Measurements from ENCODE around the gene CHST9. TPM values are rescaled to one million over a fixed set of nuclear protein-coding genes. Genes with fewer than 3 reads are reported as not detected.
"Not testable (repeated sequence)": the region's sequence is repeated elsewhere in the genome, so short reads cannot be mapped to it uniquely, and the experiment has no call there.

CHST9 gene
- total and polyA plus RNA-seq, 7 donors: 0.12 to 3.1 (median 0.95) TPM; not detected in 1

- H3K9me3 ChIP-seq: no peaks in the 10 kb centered on the region
- no peak overlapping the region for H3K27ac ChIP-seq
- H3K27me3 ChIP-seq: no peaks in the 10 kb centered on the region
- H3K4me1 ChIP-seq: no peaks in the 10 kb centered on the region
- DNase-seq: no peak
- WGBS, 2 donors: 86 to 91% methylated on average over 1 of the region's 1 CpG
- no peaks in the 10 kb centered on the region for H3K36me3 ChIP-seq
- intact Hi-C loops (cut with DNase I): no loop called here
- TF ChIP-seq POLR2AphosphoS5 (IDR thresholded peaks at IDR 0.05): no peak
- TF ChIP-seq EP300 (IDR thresholded peaks at IDR 0.05): no peak
- no peak for TF ChIP-seq CTCF (IDR thresholded peaks at IDR 0.05)
- no peak for TF ChIP-seq POLR2A (IDR thresholded peaks at IDR 0.05)
- H3K4me3 ChIP-seq: no peak overlapping the region
Measured at GRCh38 chr18:27110319-27110718, 74.8 kb downstream of the CHST9 start.

- no peak overlapping the region for H3K4me3 ChIP-seq
- H3K27me3 ChIP-seq: no peaks in the 10 kb centered on the region
- H3K36me3 ChIP-seq: no peaks in the 10 kb centered on the region
- DNase-seq: no peak
- no peaks in the 10 kb centered on the region for H3K4me1 ChIP-seq
- no peak for TF ChIP-seq POLR2AphosphoS5 (IDR thresholded peaks at IDR 0.05)
- no peak for TF ChIP-seq POLR2A (IDR thresholded peaks at IDR 0.05)
- no peak for TF ChIP-seq CTCF (IDR thresholded peaks at IDR 0.05)
- no peak for TF ChIP-seq EP300 (IDR thresholded peaks at IDR 0.05)
- no peak overlapping the region for H3K27ac ChIP-seq
- intact Hi-C loops (cut with DNase I): no loop called here
- H3K9me3 ChIP-seq: no peaks in the 10 kb centered on the region
- 81 to 85% methylated on average over 10 of the region's 10 CpGs for WGBS, 2 donors
Measured at GRCh38 chr18:27109451-27109850, 75.7 kb downstream of the CHST9 start.

GRCh38 chr18:27108842-27109241, 76.3 kb downstream of the CHST9 start:
- Histone ChIP-seq H3K9me3 (no peaks in the 10 kb centered on the region), H3K4me1 (no peaks in the 10 kb centered on the region), H3K36me3 (no peaks in the 10 kb centered on the region), H3K27ac (no peak overlapping the region), H3K4me3 (no peak overlapping the region), H3K27me3 (no peaks in the 10 kb centered on the region)
- 85 to 88% methylated on average over 2 of the region's 2 CpGs for WGBS, 2 donors
- TF ChIP-seq POLR2AphosphoS5 (IDR thresholded peaks at IDR 0.05): no peak
- no peak for TF ChIP-seq CTCF (IDR thresholded peaks at IDR 0.05)
- no peak for TF ChIP-seq EP300 (IDR thresholded peaks at IDR 0.05)
- TF ChIP-seq POLR2A (IDR thresholded peaks at IDR 0.05): no peak
- intact Hi-C loops (cut with DNase I): no loop called here
- DNase-seq: no peak

- Histone ChIP-seq H3K36me3 (no peaks in the 10 kb centered on the region), H3K9me3 (no peaks in the 10 kb centered on the region), H3K27ac (no peak overlapping the region), H3K4me1 (no peaks in the 10 kb centered on the region), H3K27me3 (no peaks in the 10 kb centered on the region), H3K4me3 (no peak overlapping the region)
- intact Hi-C loops (cut with DNase I): no loop called here
- DNase-seq: no peak
- no peak for TF ChIP-seq CTCF (IDR thresholded peaks at IDR 0.05)
- TF ChIP-seq POLR2AphosphoS5 (IDR thresholded peaks at IDR 0.05): no peak
- no peak for TF ChIP-seq POLR2A (IDR thresholded peaks at IDR 0.05)
- no peak for TF ChIP-seq EP300 (IDR thresholded peaks at IDR 0.05)
- 67 to 72% methylated on average over 3 of the region's 3 CpGs for WGBS, 2 donors
Measured at GRCh38 chr18:27104743-27105142, 80.4 kb downstream of the CHST9 start.

- WGBS, 2 donors: 26 to 76% methylated on average over 1 of the region's 1 CpG
- TF ChIP-seq POLR2AphosphoS5 (IDR thresholded peaks at IDR 0.05) (no peak), EP300 (IDR thresholded peaks at IDR 0.05) (no peak), POLR2A (IDR thresholded peaks at IDR 0.05) (no peak)
- intact Hi-C loops (cut with DNase I): no loop called here
Measured at GRCh38 chr18:27094621-27095020, 90.5 kb downstream of the CHST9 start.

GRCh38 chr18:27093290-27093689, 91.8 kb downstream of the CHST9 start:
- H3K27ac ChIP-seq; H3K4me1 ChIP-seq; H3K27me3 ChIP-seq; intact Hi-C loops (cut with DNase I); H3K4me3 ChIP-seq; DNase-seq; H3K9me3 ChIP-seq; H3K36me3 ChIP-seq: not testable (repeated sequence)
- 74 to 80% methylated on average over 9 of the region's 9 CpGs for WGBS, 2 donors

More at GRCh38 chr18:27094621-27095020, 90.5 kb downstream of the CHST9 start:
- H3K27me3 ChIP-seq: no peaks in the 10 kb centered on the region
- no peaks in the 10 kb centered on the region for H3K36me3 ChIP-seq
- DNase-seq: no peak
- no peak overlapping the region for H3K27ac ChIP-seq
- H3K4me3 ChIP-seq: no peak overlapping the region
- H3K4me1 ChIP-seq: no peaks in the 10 kb centered on the region
- H3K9me3 ChIP-seq: peaks cover 0 to 3% (median 0%) of the 10 kb centered on the region in 4 donors

Data from sigmoid colon (tissue), 7 donors.